GM19240 (cell line): ENCODE data around the gene RAD51C.
"Not testable (repeated sequence)": the region's sequence is repeated elsewhere in the genome, so short reads cannot be mapped to it uniquely, and the experiment has no call there.

Experiments used
- DNase-seq: peaks from one replicate; pipeline ENCODE4 v3.0.0; 2011; ENCODE audit warnings: low spot score; ENCODE audit not compliant: insufficient read length

RAD51C gene

DNA sequence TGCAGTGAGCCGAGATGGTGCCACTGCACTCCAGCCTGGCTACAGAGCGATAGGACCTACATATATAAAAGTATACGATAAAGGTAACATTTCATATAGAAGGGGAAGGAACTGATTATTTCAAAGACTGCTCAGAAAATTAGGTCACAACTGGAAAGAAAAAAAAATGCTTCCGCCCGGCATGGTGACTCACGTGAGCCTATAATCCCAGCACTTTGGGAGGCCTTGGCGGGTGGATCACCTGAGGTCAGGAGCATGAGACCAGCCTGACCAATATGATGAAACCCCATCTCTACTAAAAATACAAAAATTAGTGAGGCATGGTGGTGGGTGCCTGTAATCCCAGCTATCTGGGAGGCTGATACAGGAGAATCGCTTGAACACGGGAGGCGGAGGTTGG, 8.4 kb upstream of the RAD51C start:
- DNase-seq = no peak

DNA sequence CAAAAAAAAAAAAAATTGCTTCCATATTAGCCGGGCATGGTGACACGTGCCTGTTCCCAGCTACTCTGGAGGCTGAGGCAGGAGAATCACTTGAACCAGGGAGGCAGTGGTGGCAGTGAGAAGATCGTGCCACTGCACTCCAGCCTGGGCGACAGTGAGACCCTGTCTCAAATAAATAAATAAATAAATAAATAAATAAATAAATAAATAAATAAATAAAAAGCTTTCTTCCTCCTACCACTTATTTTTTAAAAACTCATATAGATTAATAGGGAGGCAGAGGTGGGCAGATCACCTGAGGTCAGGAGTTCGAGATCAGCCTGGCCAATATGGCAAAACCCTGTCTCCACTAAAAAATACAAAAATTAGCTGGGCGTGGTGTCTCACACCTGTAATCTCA, 7.9 kb upstream of the RAD51C start:
- not testable (repeated sequence) for DNase-seq

DNA sequence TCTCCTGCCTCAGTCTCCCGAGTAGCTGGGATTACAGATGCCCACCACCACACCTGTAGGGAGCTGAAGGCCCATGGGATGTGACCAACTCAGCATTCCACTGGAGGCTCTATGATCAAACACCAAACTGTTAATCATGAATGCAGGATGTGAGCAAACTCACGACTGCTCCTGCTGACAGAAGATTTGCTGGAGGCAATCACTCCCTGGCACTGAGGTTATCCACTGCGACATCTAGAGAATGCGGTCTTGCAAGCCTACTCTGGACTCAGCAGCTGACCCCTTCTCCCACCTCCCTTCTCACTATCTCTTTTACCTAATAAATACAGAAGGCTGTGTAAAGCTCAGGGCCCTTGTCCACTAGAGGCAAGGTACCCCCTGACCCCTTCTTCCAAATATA, 5.4 kb upstream of the RAD51C start:
- no peak for DNase-seq

DNA sequence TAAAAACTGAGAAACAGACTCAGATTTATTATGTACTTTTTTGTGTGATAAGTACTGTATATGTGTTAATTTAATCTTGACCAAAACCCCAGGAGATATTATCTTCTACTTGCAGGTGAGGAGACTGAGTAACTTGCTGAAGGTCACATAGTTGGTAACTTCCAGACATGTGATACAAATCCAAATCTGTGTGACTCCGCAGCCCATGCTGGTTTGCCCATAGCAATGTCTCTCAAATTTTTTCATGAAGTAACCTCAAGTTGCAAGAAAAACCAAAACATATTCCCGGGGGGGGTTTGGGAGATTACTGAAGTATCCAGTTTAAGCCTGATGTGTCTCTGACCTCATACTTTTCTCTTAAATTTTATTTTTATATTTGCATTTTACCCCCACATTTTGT, 3.9 kb upstream of the RAD51C start:
- no peak for DNase-seq

DNA sequence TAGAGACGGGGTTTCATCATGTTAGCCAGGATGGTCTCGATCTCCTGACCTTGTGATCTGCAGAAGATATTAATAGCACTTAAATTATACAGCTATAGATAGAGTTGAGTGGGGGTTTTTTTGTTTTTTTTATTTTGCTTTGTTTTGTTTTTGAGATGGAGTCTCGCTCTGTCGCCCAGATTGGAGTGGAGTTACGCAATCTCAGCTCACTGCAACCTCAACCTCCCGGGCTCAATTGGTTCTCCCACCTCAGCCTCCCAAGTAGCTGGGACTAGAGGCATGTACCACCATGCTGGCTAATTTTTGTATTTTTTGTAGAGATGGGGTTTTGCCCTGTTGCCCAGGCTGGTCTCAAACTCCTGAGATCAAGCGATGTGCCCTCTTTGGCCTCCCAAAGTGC, 2.4 kb upstream of the RAD51C start:
- not testable (repeated sequence) for DNase-seq

DNA sequence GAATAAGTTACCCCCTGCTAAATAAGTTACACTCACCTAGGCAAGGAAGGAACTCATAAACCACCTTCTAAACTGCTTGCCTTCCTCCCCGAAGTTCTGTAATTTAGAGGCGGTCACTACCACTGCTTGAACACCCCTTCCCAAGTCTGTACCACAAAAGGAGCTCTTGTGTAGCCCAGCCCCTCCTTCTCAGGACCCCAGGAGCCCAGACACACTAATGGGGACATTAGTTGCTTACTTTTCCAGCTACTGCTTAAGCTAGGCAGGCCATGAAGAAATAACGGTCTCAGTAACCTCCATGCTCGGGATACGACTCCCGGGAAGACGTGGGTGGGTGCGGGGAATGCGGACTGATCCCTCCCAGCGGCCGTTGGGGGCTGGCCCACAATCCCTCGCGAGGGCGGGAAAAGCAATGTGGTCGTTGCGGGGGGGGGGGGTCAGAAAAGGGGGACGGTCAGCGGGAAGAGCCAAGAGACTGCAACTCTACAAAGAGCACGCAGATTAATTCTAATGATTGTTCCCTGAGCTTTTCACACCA, 632 bp upstream of the RAD51C start, which contains the start of gene TEX14:
TSS of gene TEX14 (minus strand) at position 345 of the 538 bp plus-strand sequence. CDS start 40,044 bp downstream, outside the sequence.
- no peak for DNase-seq

DNA sequence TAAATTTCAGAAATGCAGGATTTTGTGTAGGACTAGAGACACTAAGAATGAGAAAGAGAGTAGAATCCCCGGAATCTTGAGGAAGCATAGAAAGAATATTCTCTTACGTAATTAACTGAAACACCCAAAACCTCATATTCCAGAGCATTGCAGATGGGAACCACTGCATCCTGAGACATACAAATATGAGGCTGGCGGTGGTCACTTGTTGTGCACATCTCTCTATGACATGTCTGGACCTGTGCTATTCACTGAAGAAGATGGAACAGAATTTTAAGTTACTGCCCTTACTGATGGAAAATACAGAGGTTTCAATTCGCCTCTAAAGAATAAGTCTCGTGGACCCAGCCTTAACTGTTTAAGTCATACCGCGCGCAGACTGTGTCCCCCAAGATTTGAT, 806 bp downstream of the RAD51C start:
- no peak for DNase-seq

DNA sequence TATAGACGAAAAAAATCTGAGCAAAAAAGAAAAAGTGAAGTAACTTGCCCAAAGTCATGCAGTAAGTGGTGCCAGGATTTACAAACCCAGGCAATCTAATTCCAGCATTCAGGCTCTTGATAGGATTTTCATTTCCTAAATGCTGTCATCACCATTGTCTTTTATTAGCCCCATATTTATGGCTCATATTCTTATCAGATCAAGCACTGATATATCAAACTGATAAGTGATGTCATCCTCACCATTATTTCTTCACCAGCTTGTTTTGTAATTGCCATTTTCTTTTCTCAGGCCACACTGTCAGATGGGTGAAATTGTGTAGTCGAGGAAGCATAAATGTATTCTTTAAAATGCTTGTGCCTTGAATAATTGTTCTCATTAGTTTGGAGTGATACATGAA, 1.3 kb downstream of the RAD51C start:
- DNase-seq = no peak

DNA sequence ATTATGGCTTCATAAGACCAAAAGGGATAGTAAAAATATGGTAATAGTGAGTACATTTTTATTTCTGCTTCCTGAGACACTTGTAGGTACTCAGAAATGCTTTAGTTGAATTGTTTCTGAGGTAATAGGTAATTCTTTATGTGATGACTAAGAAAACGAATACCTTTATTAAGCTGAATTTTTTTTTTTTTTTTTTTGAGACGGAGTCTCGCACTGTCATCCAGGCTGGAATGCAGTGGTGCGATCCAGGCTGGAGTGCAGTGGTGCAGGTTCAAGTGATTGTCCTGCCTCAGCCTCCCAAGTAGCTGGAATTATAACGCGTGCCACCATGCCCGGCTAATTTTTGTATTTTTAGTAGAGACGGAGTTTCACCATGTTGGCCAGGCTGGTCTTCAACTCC, 1.9 kb downstream of the RAD51C start:
- no peak for DNase-seq

DNA sequence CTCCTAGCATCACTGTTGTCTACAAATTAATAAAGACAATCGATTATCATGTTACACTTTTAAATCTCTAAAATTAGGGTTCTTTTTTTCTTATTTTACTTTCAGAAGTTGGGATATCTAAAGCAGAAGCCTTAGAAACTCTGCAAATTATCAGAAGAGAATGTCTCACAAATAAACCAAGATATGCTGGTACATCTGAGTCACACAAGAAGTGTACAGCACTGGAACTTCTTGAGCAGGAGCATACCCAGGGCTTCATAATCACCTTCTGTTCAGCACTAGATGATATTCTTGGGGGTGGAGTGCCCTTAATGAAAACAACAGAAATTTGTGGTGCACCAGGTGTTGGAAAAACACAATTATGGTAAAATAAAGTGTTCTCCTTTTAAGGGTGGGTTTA, 2.4 kb downstream of the RAD51C start:
- DNase-seq = no peak

DNA sequence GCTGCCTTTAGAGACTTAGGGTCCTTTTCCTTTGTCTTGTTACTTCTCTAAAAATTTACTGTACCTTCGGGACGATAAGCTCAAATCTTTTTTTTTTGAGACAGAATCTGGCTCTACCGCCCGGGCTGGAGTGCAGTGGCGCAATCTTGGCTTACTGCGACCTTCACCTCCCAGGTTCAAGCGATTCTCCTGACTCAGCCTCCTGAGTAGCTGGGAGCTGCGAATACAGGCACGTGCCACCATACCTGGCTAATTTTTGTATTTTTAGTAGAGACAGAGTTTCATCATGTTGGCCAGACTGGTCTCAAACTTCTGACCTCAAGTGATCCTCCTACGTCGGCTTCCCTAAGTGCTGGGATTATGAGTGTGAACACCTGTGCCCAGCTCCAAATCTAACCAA, 7.4 kb downstream of the RAD51C start:
- no peak for DNase-seq

DNA sequence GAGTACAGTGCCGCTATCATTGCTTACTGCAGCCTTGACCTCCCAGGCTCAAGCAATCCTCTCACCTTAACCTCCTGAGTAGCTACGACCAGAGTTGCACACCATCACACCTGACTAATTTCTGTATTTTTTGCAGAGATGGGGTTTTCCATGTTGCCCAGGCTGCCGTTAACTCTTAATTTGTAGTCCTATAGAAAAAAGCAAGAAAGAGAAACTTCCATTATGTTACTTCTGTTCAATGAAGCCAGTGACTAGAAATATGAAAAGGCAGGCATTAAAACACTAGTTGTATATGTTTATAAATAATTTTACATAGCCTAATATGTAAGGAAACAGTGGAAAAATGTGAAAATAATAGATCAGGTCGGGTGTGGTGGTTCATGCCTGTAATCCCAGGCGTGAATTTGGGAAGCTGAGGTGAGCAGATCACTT, 9.7 kb downstream of the RAD51C start:
- DNase-seq = no peak

DNA sequence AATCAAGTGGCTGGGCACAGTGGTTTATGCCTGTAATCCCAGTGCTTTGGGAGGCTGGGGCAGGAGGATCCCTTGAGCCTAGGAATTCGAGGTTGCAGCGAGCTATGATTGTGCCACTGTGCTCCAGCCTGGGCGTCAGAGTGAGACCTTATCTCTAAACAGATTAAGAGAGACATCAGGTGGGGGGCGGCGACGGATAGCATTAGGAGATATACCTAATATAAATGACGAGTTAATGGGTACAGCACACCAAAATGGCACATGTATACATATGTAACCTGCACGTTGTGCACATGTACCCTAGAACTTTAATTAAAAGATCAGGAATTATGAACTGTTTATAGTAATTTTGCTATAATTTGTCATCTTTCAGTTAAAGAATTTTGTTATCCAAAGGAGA, 10.3 kb downstream of the RAD51C start:
- no peak for DNase-seq

DNA sequence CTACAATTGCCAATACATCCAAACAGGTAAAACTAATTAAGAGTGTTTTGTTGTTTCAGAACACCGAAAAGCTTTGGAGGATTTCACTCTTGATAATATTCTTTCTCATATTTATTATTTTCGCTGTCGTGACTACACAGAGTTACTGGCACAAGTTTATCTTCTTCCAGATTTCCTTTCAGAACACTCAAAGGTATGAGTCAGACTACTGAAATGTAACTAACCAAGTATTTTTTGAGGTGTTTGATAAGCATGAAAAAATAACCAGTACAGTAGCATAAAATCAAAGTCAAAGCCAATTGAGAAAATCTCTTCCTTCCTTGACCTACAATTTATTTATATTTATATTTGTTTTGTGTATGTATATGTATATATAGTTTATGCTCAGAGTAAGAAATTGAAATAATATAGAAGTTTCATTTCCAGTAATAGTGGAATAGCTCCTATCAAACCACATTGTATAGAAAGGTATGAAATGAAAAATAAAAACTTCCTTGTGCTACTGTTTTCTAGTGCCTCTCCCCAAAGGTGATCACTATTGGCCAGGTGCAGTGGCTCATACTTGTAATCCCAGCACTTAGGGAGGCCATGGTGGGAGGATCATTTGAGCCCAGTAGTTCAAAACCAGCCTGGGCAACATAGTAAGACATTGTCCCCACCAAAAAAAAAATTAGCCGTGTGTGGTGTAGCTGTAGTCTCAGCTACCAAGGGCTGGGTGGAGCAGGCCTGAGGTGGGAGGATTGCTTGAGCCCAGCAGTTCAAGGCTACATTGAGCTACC, 10.9 kb downstream of the RAD51C start:
- DNase-seq = no peak

DNA sequence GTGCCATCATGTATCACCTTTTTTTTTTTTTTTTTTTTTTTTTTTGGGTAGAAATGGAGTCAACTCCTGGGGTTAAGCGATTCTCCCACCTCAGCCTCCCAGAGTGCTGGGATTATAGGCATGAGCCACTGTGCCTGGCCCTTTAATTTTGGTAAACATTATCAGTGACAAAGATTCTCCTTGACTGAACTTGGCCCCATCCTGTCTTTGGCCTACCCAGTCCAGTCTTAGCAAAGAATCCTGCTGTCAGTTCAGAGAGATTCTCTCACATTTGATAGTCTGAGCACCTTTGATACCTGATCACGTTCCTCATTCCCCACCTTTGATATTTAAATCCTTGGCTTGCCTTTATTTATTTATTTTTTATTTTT, 11.5 kb downstream of the RAD51C start:
- DNase-seq = no peak

DNA sequence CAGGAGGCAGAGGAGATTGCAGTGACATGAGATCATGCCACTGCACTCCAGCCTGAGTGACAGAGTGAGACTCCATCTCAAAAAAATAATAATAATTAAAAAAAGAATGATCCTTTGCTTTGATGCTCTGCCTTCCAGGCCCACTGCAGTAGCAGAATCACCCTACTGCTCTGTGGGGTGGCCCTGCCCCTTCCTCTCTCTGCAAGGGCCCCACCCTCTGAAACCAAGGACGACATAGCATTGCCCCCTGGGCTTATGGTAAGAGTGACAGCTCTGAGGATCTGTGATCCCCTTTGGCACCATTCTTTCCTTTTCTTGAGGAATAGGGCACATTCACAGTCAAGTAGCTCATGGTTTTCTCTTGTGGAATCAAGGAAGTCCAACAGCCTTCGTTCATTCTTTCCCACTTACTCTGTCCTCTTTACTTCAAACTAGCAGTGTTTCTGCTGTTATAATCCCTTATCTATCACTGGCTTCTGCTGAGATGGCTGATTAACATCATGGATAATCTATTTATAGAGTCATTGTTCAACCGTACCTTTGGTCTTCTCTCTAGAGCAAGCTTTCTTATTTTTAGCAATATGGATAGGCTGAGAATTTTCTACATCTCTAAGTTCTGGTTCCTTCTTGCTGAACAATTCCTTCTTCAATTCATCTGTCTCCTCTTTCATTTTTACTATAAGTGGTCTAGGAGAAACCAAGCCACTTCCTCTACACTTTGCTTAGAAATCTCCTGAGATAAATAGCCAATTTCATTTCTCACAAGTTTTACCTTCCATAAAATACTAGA, 14.1 kb downstream of the RAD51C start:
- no peak for DNase-seq

DNA sequence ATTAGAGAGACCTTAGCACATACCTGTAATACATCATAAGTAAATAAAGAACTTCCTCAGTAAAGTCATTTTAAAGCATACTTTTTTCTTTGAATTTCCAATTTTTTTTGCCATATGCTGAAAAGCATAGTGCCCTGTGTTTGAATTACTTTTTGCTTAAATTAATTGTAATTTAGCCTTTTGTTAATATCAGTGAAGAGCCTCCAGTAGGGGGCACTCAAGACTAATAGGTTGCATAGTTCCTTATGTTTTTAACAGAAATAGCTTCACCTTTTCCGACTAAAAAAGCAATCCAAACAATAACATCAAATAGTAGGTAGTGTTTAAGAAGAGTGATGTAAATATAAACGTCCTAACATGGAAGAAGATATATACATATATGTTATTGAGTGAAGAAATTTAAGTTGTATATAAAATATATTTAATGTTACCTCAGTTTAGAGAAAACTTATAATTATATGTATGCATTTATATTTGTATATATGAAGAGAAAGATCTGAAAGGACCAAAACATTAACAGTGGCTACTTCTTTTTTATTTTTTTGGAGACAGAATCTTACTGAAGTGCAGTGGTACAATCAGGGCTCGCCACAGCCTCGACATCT, 18.6 kb downstream of the RAD51C start:
- no peak for DNase-seq

DNA sequence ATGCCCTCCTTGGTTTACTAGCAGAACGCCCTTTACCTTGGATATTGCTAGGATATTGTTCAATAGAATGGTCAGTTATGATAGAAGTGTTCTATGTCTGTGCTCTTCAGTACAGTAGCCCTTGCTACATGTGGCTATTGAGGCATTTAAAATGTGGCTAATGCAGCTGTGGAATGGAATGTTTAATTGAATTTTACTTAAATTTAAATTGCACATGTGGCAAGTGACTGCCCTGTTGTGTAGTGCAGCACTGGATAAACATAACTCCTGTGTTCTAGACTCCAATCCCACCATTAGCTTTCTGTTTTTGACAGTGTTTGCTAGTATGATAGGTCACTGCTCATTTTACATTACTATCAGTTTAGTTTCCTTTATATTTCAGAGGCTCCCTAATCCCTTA, 29.9 kb downstream of the RAD51C start:
- no peak for DNase-seq

DNA sequence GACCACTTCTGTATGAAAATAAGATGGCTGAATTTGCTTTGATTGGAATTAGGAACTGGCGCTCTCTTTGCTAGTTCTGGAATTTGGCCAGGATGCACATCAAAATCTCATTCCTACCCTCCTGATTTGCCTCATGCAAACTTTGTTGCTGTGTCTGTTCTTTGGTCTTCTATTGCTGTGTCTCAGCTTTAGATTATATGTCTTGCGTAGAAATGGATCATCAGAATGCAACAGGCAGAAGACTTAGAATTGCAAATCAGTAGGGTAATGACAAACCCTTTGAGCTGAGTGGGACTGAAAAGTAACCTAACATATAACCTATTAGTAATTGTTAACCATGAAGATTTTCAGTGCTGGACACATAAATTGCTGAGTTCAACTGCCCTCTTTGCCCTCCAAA, 30.3 kb downstream of the RAD51C start:
- no peak for DNase-seq

DNA sequence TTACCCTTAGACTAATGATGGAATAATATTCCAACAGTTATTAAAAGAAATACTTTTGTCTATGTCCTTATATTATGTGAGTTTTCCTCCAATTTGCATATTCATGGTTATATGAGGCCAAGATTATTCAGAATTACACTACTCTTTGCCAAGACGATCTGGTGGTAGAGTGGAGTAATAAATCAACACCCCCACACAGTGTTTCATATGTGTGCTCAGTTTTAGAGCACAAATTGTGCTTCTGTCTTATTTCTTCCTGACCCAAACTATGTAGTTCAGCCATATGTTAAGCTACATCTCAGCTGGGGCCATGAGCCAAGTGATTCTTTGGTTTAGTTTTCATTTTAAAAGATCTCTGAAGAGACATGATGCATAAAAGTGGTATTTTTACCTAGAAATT, 36.4 kb downstream of the RAD51C start:
- DNase-seq = no peak

DNA sequence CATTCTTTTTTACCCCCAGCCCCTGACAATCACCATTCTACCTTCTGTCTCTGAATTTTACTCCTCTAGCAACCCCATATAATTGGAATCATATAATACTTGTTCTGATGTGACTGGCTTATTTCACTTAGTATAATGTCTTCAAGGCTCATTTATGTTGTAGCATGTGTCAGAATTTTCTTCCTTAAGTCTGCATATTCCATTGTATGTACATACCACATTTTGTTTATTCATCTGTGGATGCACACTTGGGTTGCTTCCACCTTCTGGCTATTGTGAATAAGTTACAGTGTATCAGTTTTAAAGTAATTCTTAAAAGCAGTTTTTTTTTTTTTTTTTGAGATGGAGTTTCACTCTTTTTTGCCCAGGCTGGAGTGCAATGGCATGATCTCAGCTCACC, 38.5 kb downstream of the RAD51C start:
- no peak for DNase-seq

DNA sequence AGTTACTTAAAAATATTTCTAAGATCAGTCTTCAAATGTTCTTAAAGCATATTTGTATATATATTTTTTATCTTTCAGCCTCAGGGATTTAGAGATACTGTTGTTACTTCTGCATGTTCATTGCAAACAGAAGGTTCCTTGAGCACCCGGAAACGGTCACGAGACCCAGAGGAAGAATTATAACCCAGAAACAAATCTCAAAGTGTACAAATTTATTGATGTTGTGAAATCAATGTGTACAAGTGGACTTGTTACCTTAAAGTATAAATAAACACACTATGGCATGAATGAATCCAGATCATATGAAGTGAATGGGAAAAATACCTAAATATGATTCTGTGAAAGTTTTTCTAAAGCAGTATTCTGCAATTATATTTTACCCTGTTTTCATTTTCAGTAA, 41.6 kb downstream of the RAD51C start:
- no peak for DNase-seq
